ENCODE data around the gene SAMD11.
"Not testable (repeated sequence)": the region's sequence is repeated elsewhere in the genome, so short reads cannot be mapped to it uniquely, and the experiment has no call there.

SAMD11 gene

GRCh38 chr1:890661-891060 is 33.1 kb upstream of the SAMD11 start:
- TF ChIP-seq CTCF (conservative IDR thresholded peaks at IDR 0.05) (no peak), ZFX (IDR thresholded peaks at IDR 0.05) (no peak)
- H3K27ac ChIP-seq = no peak overlapping the region

- H3K27ac ChIP-seq = no peak overlapping the region
- no peak for TF ChIP-seq ZFX (IDR thresholded peaks at IDR 0.05)
These were observed 26.5 kb upstream of the SAMD11 start for GRCh38 chr1:897226-897625.

GRCh38 chr1:897951-898350 is 25.8 kb upstream of the SAMD11 start:
- H3K27ac ChIP-seq = not testable (repeated sequence)

GRCh38 chr1:899636-900317 is 23.9 kb upstream of the SAMD11 start:
- TF ChIP-seq CTCF (conservative IDR thresholded peaks at IDR 0.05) (no peak), ZFX (IDR thresholded peaks at IDR 0.05) (no peak)
- H3K27ac ChIP-seq = no peak overlapping the region

GRCh38 chr1:901108-901859 is 22.4 kb upstream of the SAMD11 start:
- TF ChIP-seq ZFX (IDR thresholded peaks at IDR 0.05) (no peak), CTCF (conservative IDR thresholded peaks at IDR 0.05) (no peak)
- H3K27ac ChIP-seq = no peak overlapping the region

GRCh38 chr1:902802-903201 is 20.9 kb upstream of the SAMD11 start:
- TF ChIP-seq ZFX (IDR thresholded peaks at IDR 0.05) = no peak
- H3K27ac ChIP-seq = no peak overlapping the region

- no peak for TF ChIP-seq CTCF (conservative IDR thresholded peaks at IDR 0.05)
- TF ChIP-seq ZFX (IDR thresholded peaks at IDR 0.05) = no peak
- H3K27ac ChIP-seq = no peak overlapping the region; the same call in 1 of the 2 replicates
These were observed 20.4 kb upstream of the SAMD11 start for GRCh38 chr1:903305-903704.

GRCh38 chr1:903721-904271 is 19.9 kb upstream of the SAMD11 start:
- H3K27ac ChIP-seq = peak overlapping the region; percentile 74
- no peak for TF ChIP-seq CTCF (conservative IDR thresholded peaks at IDR 0.05)
- no peak for TF ChIP-seq ZFX (IDR thresholded peaks at IDR 0.05)

All from C4-2B (cell line).